ENCODE data around the gene SMARCC1. TPM values are rescaled to one million over a fixed set of nuclear protein-coding genes. Genes with fewer than 3 reads are reported as not detected.

Gene SMARCC1
- total RNA-seq, 1 experiment from 2014 or later = 84.2 TPM

DNA sequence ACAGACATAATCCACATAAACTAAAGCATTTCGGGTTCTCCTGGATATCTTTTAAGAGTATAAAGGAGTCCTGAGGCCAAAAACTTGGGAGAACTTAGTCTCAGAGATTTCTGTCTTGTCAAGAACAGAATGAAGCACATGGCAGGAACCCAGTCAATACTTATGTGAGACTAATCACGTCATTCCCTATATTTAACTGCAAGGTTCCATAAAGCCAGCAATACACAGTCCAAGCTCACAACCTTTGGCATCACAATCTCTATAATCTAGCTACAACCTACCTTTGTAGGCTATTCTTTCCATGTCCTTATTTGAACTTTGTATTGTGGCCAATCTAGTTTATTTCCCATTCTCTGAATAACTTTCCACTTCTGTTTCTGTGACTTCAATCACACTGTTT, 134.1 kb downstream of the SMARCC1 start:
- ATAC-seq (no peak), DNase-seq (ENCODE audit: low read depth, low spot score) (no peak)
- H3K4me3 ChIP-seq (ENCODE audit: low read depth in 2 of 2, low read length in 2 of 2) = no peak overlapping the region
- in situ Hi-C loops (cut with HindIII; ENCODE audit: low pct_unique_long_range_greater_than_20kb, low sequenced_read_pairs) (no loop called here), intact Hi-C loops (cut with micrococcal nuclease; ENCODE audit: unreplicated experiment) (no loop called here)
- no peaks in the 10 kb centered on the region for H3K27me3 ChIP-seq (ENCODE audit: control insufficient read depth, insufficient read depth, low read length)
- ChIA-PET POLR2A (no interaction called here), CTCF (no interaction called here)
- no peaks in the 10 kb centered on the region; the same call in 1 of the 2 replicates for H3K36me3 ChIP-seq (ENCODE audit: control insufficient read depth, insufficient read depth, low read length)
- BruUV-seq (replicated peaks) = no TSS peak
- no peaks in the 10 kb centered on the region for H3K4me1 ChIP-seq (ENCODE audit: control insufficient read depth, insufficient read depth, low read length)
- H3K9me3 ChIP-seq (ENCODE audit: control insufficient read depth, insufficient read depth, low read depth, low read length) = no peaks in the 10 kb centered on the region
- TF ChIP-seq, protein P1, sequence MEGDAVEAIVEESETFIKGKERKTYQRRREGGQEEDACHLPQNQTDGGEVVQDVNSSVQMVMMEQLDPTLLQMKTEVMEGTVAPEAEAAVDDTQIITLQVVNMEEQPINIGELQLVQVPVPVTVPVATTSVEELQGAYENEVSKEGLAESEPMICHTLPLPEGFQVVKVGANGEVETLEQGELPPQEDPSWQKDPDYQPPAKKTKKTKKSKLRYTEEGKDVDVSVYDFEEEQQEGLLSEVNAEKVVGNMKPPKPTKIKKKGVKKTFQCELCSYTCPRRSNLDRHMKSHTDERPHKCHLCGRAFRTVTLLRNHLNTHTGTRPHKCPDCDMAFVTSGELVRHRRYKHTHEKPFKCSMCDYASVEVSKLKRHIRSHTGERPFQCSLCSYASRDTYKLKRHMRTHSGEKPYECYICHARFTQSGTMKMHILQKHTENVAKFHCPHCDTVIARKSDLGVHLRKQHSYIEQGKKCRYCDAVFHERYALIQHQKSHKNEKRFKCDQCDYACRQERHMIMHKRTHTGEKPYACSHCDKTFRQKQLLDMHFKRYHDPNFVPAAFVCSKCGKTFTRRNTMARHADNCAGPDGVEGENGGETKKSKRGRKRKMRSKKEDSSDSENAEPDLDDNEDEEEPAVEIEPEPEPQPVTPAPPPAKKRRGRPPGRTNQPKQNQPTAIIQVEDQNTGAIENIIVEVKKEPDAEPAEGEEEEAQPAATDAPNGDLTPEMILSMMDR (IDR thresholded peaks at IDR 0.05) = no peak
- TF ChIP-seq POLR2AphosphoS5 (IDR thresholded peaks at IDR 0.05; ENCODE audit: low read depth, low read length) = no peak
- TF ChIP-seq, protein P2, sequence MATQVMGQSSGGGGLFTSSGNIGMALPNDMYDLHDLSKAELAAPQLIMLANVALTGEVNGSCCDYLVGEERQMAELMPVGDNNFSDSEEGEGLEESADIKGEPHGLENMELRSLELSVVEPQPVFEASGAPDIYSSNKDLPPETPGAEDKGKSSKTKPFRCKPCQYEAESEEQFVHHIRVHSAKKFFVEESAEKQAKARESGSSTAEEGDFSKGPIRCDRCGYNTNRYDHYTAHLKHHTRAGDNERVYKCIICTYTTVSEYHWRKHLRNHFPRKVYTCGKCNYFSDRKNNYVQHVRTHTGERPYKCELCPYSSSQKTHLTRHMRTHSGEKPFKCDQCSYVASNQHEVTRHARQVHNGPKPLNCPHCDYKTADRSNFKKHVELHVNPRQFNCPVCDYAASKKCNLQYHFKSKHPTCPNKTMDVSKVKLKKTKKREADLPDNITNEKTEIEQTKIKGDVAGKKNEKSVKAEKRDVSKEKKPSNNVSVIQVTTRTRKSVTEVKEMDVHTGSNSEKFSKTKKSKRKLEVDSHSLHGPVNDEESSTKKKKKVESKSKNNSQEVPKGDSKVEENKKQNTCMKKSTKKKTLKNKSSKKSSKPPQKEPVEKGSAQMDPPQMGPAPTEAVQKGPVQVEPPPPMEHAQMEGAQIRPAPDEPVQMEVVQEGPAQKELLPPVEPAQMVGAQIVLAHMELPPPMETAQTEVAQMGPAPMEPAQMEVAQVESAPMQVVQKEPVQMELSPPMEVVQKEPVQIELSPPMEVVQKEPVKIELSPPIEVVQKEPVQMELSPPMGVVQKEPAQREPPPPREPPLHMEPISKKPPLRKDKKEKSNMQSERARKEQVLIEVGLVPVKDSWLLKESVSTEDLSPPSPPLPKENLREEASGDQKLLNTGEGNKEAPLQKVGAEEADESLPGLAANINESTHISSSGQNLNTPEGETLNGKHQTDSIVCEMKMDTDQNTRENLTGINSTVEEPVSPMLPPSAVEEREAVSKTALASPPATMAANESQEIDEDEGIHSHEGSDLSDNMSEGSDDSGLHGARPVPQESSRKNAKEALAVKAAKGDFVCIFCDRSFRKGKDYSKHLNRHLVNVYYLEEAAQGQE (IDR thresholded peaks at IDR 0.05; ENCODE audit: insufficient read depth in 1 of 2, low read depth in 2 of 2, low read length in 1 of 2) = no peak
- TF ChIP-seq SIN3A (IDR thresholded peaks at IDR 0.05; ENCODE audit: borderline replicate concordance, insufficient read depth, low read depth, low read length) = no peak
- no peak for TF ChIP-seq TCF7L2 (IDR thresholded peaks at IDR 0.05; ENCODE audit: low read depth, low read length)
- H3K27ac ChIP-seq (ENCODE audit: low read length) = no peak overlapping the region

DNA sequence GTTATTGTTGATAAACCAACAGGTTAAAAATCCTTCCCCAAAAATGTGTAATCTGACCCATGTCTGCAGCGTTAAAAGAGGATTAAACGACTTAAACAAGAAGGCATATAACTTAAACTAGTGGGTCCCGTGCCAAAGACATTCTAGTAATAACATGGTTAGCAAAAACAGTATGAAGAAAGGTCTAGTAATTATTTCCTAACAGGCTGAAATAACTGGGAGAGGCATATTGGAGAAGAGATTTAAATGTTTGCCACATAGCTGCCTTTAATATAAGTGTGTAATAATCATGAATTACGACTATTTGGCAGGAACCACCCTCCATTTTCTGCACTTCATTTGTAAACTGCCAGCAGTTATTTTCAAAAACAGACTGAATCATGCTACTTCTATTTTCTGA, 135.3 kb downstream of the SMARCC1 start:
- no peaks in the 10 kb centered on the region for H3K4me1 ChIP-seq (ENCODE audit: control insufficient read depth, insufficient read depth, low read length)
- H3K36me3 ChIP-seq (ENCODE audit: control insufficient read depth, insufficient read depth, low read length) = no peaks in the 10 kb centered on the region; the same call in 1 of the 2 replicates
- BruUV-seq (replicated peaks) = no TSS peak
- H3K9me3 ChIP-seq (ENCODE audit: control insufficient read depth, insufficient read depth, low read depth, low read length) = no peaks in the 10 kb centered on the region
- DNase-seq (ENCODE audit: low read depth, low spot score) (no peak), ATAC-seq (no peak)
- in situ Hi-C loops (cut with HindIII; ENCODE audit: low pct_unique_long_range_greater_than_20kb, low sequenced_read_pairs) (no loop called here), intact Hi-C loops (cut with micrococcal nuclease; ENCODE audit: unreplicated experiment) (no loop called here)
- H3K27ac ChIP-seq (ENCODE audit: low read length) = no peak overlapping the region
- H3K4me3 ChIP-seq (ENCODE audit: low read depth in 2 of 2, low read length in 2 of 2) = no peak overlapping the region
- POLR2A ChIA-PET = no interaction called here
- no peaks in the 10 kb centered on the region for H3K27me3 ChIP-seq (ENCODE audit: control insufficient read depth, insufficient read depth, low read length)
- CTCF ChIA-PET = no interaction called here
- TF ChIP-seq SIN3A (IDR thresholded peaks at IDR 0.05; ENCODE audit: borderline replicate concordance, insufficient read depth, low read depth, low read length) (no peak), TCF7L2 (IDR thresholded peaks at IDR 0.05; ENCODE audit: low read depth, low read length) (no peak), POLR2AphosphoS5 (IDR thresholded peaks at IDR 0.05; ENCODE audit: low read depth, low read length) (no peak)
- TF ChIP-seq, protein P1 (IDR thresholded peaks at IDR 0.05) = no peak
- TF ChIP-seq, protein P2 (IDR thresholded peaks at IDR 0.05; ENCODE audit: insufficient read depth in 1 of 2, low read depth in 2 of 2, low read length in 1 of 2) = no peak

Data from Panc1 (cell line).